GM12878 (cell line): ENCODE results near the gene SLC9A7. TPM values are rescaled to one million over a fixed set of nuclear protein-coding genes. Genes with fewer than 3 reads are reported as not detected.

Experiments used
- ATAC-seq: fragments of 200-7000 bp; cut with Tn5 transposase; 3 replicates; pipeline ENCODE4 v1.9.1; 2020; ENCODE audit warnings: mild to moderate bottlenecking, moderate library complexity
- BruUV-seq: library from RNA; stranded (reverse); fragments of 400-500 nt; replicated peaks from 2 replicates; lab custom pipeline; 2021; lab: Mats Ljungman, UMichigan
- CTCF ChIA-PET: fragments of 300-600 bp; sonication (Branson Sonifier 250); formaldehyde crosslinking; extraction: SDS; loops from one replicate; lab custom pipeline; 2021; ENCODE audit warnings: inconsistent platforms; lab: Yijun Ruan, JAX
- POLR2A ChIA-PET: fragments of 350-600 bp; formaldehyde crosslinking; extraction: SDS; loops from one replicate; lab custom pipeline; 2021; ENCODE audit warnings: inconsistent platforms; lab: Charles Lee
- RAD21 ChIA-PET: fragments of 300-600 bp; sonication (Branson Sonifier 250); formaldehyde crosslinking; loops from one replicate; lab custom pipeline; 2023; ENCODE audit warnings: antibody characterized with exemption; ENCODE audit not compliant: unreplicated experiment; lab: Charles Lee
- SMC1A ChIA-PET: fragments of 300-600 bp; sonication (Branson Sonifier 250); formaldehyde crosslinking; loops from one replicate; lab custom pipeline; 2023; ENCODE audit not compliant: unreplicated experiment, uncharacterized antibody; lab: Charles Lee
- DNase-seq: peaks from one replicate; pipeline ENCODE4 v3.0.0-alpha.2; 2011; ENCODE audit warnings: low read depth, low spot score
- FAIRE-seq: peaks from 3 replicates; lab custom pipeline; 2011; peaks lifted over from hg19 to GRCh38; lab: Jason Lieb, UNC
- H2AFZ ChIP-seq: 2 replicates; pipeline ENCODE4 v1.6.0; 2011; ENCODE audit warnings: low read depth, low read length, control low read depth; ENCODE audit not compliant: control insufficient read depth
- H3K27ac ChIP-seq: 2 replicates; pipeline ENCODE4 v1.5.1; 2011; ENCODE audit warnings: control low read depth; ENCODE audit not compliant: control insufficient read depth, insufficient read depth
- H3K27me3 ChIP-seq, 2 experiments: replicated peaks in 1 of 2; 2 replicates each; pipeline versions ENCODE4 v1.6.0 to v1.6.1; 2011; ENCODE audit warnings: low read length in 1 of 2; ENCODE audit not compliant: control insufficient read depth in 2 of 2, insufficient read depth in 2 of 2
- H3K36me3 ChIP-seq, 2 experiments: 2 replicates each; pipeline ENCODE4 v1.5.1; 2011; ENCODE audit warnings: low read length in 1 of 2; ENCODE audit not compliant: control insufficient read depth in 2 of 2, insufficient read depth in 2 of 2
- H3K4me1 ChIP-seq: 2 replicates; pipeline ENCODE4 v1.6.1; 2011; ENCODE audit warnings: mild to moderate bottlenecking, low read length, moderate library complexity, mixed read lengths; ENCODE audit not compliant: control insufficient read depth, insufficient read depth
- H3K4me2 ChIP-seq: 2 replicates; pipeline ENCODE4 v1.6.0; 2011; ENCODE audit warnings: control low read depth; ENCODE audit not compliant: control insufficient read depth, insufficient read depth
- H3K4me3 ChIP-seq: fragments of 200-600 bp; sonication (generic); 2 replicates; pipeline ENCODE4 v1.5.1; 2016
- H3K79me2 ChIP-seq: 2 replicates; pipeline ENCODE4 v1.6.0; 2011; ENCODE audit warnings: low read length; ENCODE audit not compliant: control insufficient read depth, insufficient read depth
- H3K9ac ChIP-seq: 2 replicates; pipeline ENCODE4 v1.8.0; 2011; ENCODE audit warnings: low read length, control low read depth, mixed read lengths; ENCODE audit not compliant: control insufficient read depth, insufficient read depth
- H3K9me3 ChIP-seq: replicated peaks from 3 replicates; pipeline ENCODE4 v1.5.1; 2011; ENCODE audit warnings: mild to moderate bottlenecking, low read length; ENCODE audit not compliant: control insufficient read depth, insufficient read depth
- H4K20me1 ChIP-seq: 2 replicates; pipeline ENCODE4 v1.6.0; 2011; ENCODE audit not compliant: control insufficient read depth, insufficient read depth
- BCL3 ChIP-seq: IDR thresholded peaks from 2 replicates; pipeline ENCODE4 v1.6.1; 2011; ENCODE audit warnings: borderline replicate concordance, low read depth, mild to moderate bottlenecking, moderate library complexity, low read length; ENCODE audit not compliant: insufficient read depth, poor library complexity, severe bottlenecking
- CHD2 ChIP-seq: IDR thresholded peaks from 2 replicates; pipeline ENCODE4 v1.6.1; 2011; ENCODE audit warnings: low read depth, low read length, improper control_type of control experiment, borderline replicate concordance
- EP300 ChIP-seq, 2 experiments: fragments of 150-350 bp in 1 of 2; IDR thresholded peaks; 2 replicates each; pipeline ENCODE4 v1.6.1; 2011 to 2012; ENCODE audit warnings: low read depth in 2 of 2, low read length in 2 of 2, borderline replicate concordance in 1 of 2, improper control_type of control experiment in 1 of 2, inconsistent platforms in 1 of 2; ENCODE audit not compliant: control insufficient read depth in 1 of 2
- ETV6 ChIP-seq, 2 experiments: fragments of 450-650 bp in 1 of 2; IDR thresholded peaks in 1 of 2; conservative IDR thresholded peaks in 1 of 2; 2 replicates each; pipeline ENCODE4 v1.6.1; 2014; ENCODE audit warnings: antibody characterized with exemption in 1 of 2, borderline replicate concordance in 1 of 2, low read depth in 1 of 2, mild to moderate bottlenecking in 1 of 2, moderate library complexity in 1 of 2
- HCFC1 ChIP-seq: fragments of 150-350 bp; IDR thresholded peaks from 2 replicates; pipeline ENCODE4 v1.6.1; 2014; ENCODE audit warnings: low read length
- KLF5 ChIP-seq: fragments of 450-650 bp; IDR thresholded peaks from 2 replicates; pipeline ENCODE4 v1.6.1; 2014; ENCODE audit warnings: mild to moderate bottlenecking; ENCODE audit not compliant: partially characterized antibody
- NFYB ChIP-seq: IDR thresholded peaks from 2 replicates; pipeline ENCODE4 v1.6.1; 2011; ENCODE audit warnings: low read depth, mild to moderate bottlenecking, low read length, improper control_type of control experiment, moderate library complexity; ENCODE audit not compliant: insufficient read depth
- NR2F1 ChIP-seq: fragments of 450-650 bp; conservative IDR thresholded peaks from 2 replicates; pipeline ENCODE4 v1.6.1; 2017; ENCODE audit warnings: mild to moderate bottlenecking
- SIX5 ChIP-seq: IDR thresholded peaks from 2 replicates; pipeline ENCODE4 v1.6.1; 2011; ENCODE audit warnings: mild to moderate bottlenecking, low read depth, low read length, moderate library complexity; ENCODE audit not compliant: severe bottlenecking
- TCF7 ChIP-seq: IDR thresholded peaks from 2 replicates; pipeline ENCODE4 v1.6.1; 2014; ENCODE audit warnings: antibody characterized with exemption, borderline replicate concordance
- YY1 ChIP-seq: IDR thresholded peaks from 2 replicates; pipeline ENCODE4 v1.6.1; 2011; ENCODE audit warnings: low read depth, mild to moderate bottlenecking, low read length
- ZBED1 ChIP-seq: IDR thresholded peaks from 2 replicates; pipeline ENCODE4 v1.6.1; 2016; ENCODE audit warnings: borderline replicate concordance
- WGBS: methylation state at CpG from one replicate; pipeline ENCODE4 v1.1.6; 2016; ENCODE audit warnings: low lambda C conversion rate; ENCODE audit not compliant: insufficient replicate concordance, insufficient coverage; ENCODE audit errors: missing lambda C conversion rate; 5-methylcytosine and 5-hydroxymethylcytosine counted together
- in situ Hi-C: fragments of 300-500 bp; cut with MboI; formaldehyde crosslinking; loops from 9 replicates; pipeline ENCODE4 v1.14.3; 2018; ENCODE audit warnings: mixed read lengths
- intact Hi-C: fragments of 100-400 bp; cut with micrococcal nuclease; formaldehyde crosslinking; loops from one replicate; pipeline ENCODE4 v1.14.2; 2022; ENCODE audit not compliant: unreplicated experiment
- polyA plus RNA-seq, 11 experiments: library from polyadenylated mRNA; depleted of rRNA in 4 of 11; unstranded in 6 of 11; stranded (reverse) in 5 of 11; fragments of >200 nt; fragmentation: Nextera tagmentation in 4 of 11; fragmentation: Illumina TruSeq in 1 of 11; extraction: Ambion mirVana in 4 of 11; extraction: Trizol in 1 of 11; gene quantifications; 1 replicate in 1 of 11; 2 replicates in 10 of 11; pipeline versions ENCODE4 v1.2.1 to v1.2.3, GENCODE V29; 2011 to 2016; ENCODE audit warnings: inconsistent platforms in 2 of 11, missing spikeins in 2 of 11, low read depth in 1 of 11
- total RNA-seq, 4 experiments: library from RNA; depleted of rRNA in 3 of 4; stranded (reverse); fragments of >200 nt in 3 of 4; fragmentation: Illumina TruSeq in 1 of 4; extraction: Trizol in 1 of 4; gene quantifications; 2 replicates each; pipeline versions ENCODE4 v1.2.1 to v1.2.3, GENCODE V29; 2013 to 2021

Gene SLC9A7
- total and polyA plus RNA-seq, 10 of the 15 experiments (the other 5 are each of a cell fraction or from before 2014, with no cell fraction given), result 5.0 to 62.8 (median 30.5) TPM

- Histone ChIP-seq H3K9ac (no peak overlapping the region), H3K9me3 (no peaks in the 10 kb centered on the region; the same call in 1 of the 3 replicates), H3K27me3 (no peaks in the 10 kb centered on the region), H3K27ac (peak overlapping the region; percentile 66), H3K4me1 (peaks cover 48% of the 10 kb centered on the region), H2AFZ (no peak overlapping the region), H3K36me3 (no peaks in the 10 kb centered on the region; a peak in 1 of 4 replicates), H3K79me2 (peaks cover 77% of the 10 kb centered on the region), H4K20me1 (no peaks in the 10 kb centered on the region), H3K4me2 (peak overlapping the region; percentile 43), H3K4me3 (peak overlapping the region; percentile 13; the same call in 1 of the 2 replicates)
- FAIRE-seq (no peak), DNase-seq (no peak), ATAC-seq (peak; percentile 18)
- ChIA-PET CTCF (interaction anchor here (0.7 to 1.3 kb wide), 3 partner anchors 11 to 39 kb away, joined by 3 to 5 read pairs (median 3); no protein-coding TSS in a partner anchor), RAD21 (interaction anchor here (0.7 to 2.0 kb wide), 7 partner anchors 10 to 86 kb away, joined by 3 to 10 read pairs (median 3); no protein-coding TSS in a partner anchor), POLR2A (interaction anchor here (1.6 to 1.8 kb wide), 2 partner anchors 10 to 23 kb away, joined by 7 read pairs; no protein-coding TSS in a partner anchor), SMC1A (interaction anchor here (0.6 to 5.7 kb wide), 13 partner anchors 9 to 159 kb away, joined by 3 to 31 read pairs (median 4); no protein-coding TSS in a partner anchor)
- no peak for TF ChIP-seq NFYB
- no peak for TF ChIP-seq HCFC1
- TF ChIP-seq KLF5, result no peak
- no TSS peak for BruUV-seq
- in situ Hi-C loops, result no loop called here
- intact Hi-C loops, result no loop called here
- WGBS, result 75% methylated on average over 5 of the region's 5 CpGs
These were observed 43.4 kb downstream of the SLC9A7 start for GRCh38 chrX:46715530-46715929.

DNA sequence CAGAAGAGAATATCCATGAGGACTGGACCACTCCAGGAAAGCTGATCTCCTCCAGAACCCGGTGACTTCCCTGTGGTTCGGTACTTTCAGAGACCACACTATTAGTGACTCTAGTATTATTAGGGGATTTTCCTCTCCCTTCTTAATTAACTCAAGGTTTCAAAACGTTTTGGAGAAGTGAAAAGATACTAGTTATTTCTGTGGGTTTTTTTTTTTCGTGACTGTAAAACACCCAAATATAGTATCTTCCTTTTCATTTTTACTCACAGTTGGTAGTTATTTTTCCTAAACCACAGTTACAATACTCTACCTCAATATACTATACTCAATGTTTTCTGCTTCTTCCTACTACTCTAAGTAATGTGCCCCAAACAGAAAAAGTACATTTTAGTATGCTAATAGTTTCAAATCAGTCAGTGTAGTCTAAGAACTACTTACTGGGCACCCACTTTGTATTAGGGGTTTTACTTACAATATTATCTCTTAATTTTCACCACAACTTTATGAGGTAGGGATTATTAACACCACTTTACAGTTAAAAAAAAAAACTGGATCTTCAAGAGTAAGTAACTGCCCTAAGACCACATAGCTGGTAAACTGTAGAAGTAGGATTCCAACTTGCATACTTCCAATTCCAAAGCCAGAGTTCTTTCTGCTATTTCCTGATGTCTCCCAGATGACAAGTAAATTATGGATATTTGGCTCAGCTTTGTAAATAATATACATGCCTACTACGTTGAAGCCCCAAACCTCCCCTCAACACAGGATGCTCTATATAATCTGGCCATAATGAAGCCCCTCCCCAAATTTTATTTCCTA lies 45.0 kb downstream of the SLC9A7 start:
- H3K9me3 ChIP-seq, result no peaks in the 10 kb centered on the region; the same call in 2 of the 3 replicates
- SMC1A ChIA-PET, result interaction anchor here (0.5 to 5.7 kb wide), 7 partner anchors 8 to 81 kb away, joined by 3 to 31 read pairs (median 4); no protein-coding TSS in a partner anchor
- peak; percentile 82 for DNase-seq
- H3K4me3 ChIP-seq, result peak overlapping the region; percentile 33
- 8% methylated on average over 5 of the region's 5 CpGs for WGBS
- peak; percentile 75 for FAIRE-seq
- H3K27me3 ChIP-seq, result no peaks in the 10 kb centered on the region
- peak overlapping the region; percentile 18 for H3K9ac ChIP-seq
- intact Hi-C loops, result loop anchor here (1.0 to 5.0 kb wide), 5 partner anchors 27 to 142 kb away; partner anchors contain the start of genes CHST7 and SLC9A7
- RAD21 ChIA-PET, result interaction anchor here (0.8 to 2.4 kb wide), 6 partner anchors 10 to 141 kb away, joined by 3 to 10 read pairs (median 5); no protein-coding TSS in a partner anchor
- H2AFZ ChIP-seq, result no peak overlapping the region
- in situ Hi-C loops, result loop anchor here (5.0 kb wide), 2 partner anchors 77 to 78 kb away; no protein-coding TSS in a partner anchor
- H3K79me2 ChIP-seq, result peaks cover 81% of the 10 kb centered on the region
- POLR2A ChIA-PET, result interaction anchor here (1.9 kb wide), 2 partner anchors 10 to 21 kb away, joined by 6 to 8 read pairs; no protein-coding TSS in a partner anchor
- ATAC-seq, result peak; percentile 70
- H3K27ac ChIP-seq, result peak overlapping the region; percentile 89
- H3K36me3 ChIP-seq, result no peaks in the 10 kb centered on the region; a peak in 1 of 4 replicates
- CTCF ChIA-PET, result interaction anchor here (0.6 to 1.5 kb wide), 3 partner anchors 10 to 82 kb away, joined by 3 to 4 read pairs (median 3); no protein-coding TSS in a partner anchor
- peaks cover 60% of the 10 kb centered on the region for H3K4me1 ChIP-seq
- peak overlapping the region; percentile 52 for H3K4me2 ChIP-seq
- H4K20me1 ChIP-seq, result no peaks in the 10 kb centered on the region
- no TSS peak for BruUV-seq
- TF ChIP-seq YY1 (no peak), NR2F1 (peak; percentile 78), ZBED1 (peak; percentile 90), SIX5 (no peak), BCL3 (peak; percentile 79), EP300 (IDR thresholded peaks at IDR 0.05; ENCODE audit: borderline replicate concordance in 1 of 2, control insufficient read depth in 1 of 2, low read depth in 2 of 2, low read length in 2 of 2) (peak; percentile 98 to 99), CHD2 (no peak; the same call in 1 of the 2 replicates), TCF7 (peak; percentile 56; the same call in 1 of the 2 replicates), ETV6 (conservative IDR thresholded peaks at IDR 0.05 in 1 of 2, IDR thresholded peaks at IDR 0.05 in 1 of 2; ENCODE audit: borderline replicate concordance in 1 of 2, low read depth in 1 of 2) (peak in 1 of 2 experiments; percentile 73; a peak in 1 of 4 replicates)
